H9 (cell line): ENCODE results near the gene PCCA. TPM values are rescaled to one million over a fixed set of nuclear protein-coding genes. Genes with fewer than 3 reads are reported as not detected.

Experiments used
- DNase-seq: peaks from one replicate; pipeline ENCODE4 v3.0.0-alpha.2; 2017
- H2AFZ ChIP-seq: one replicate; pipeline ENCODE4 v1.6.1; 2013; ENCODE audit warnings: mild to moderate bottlenecking, low read length, control low read depth, moderate library complexity
- H2AK5ac ChIP-seq: 2 replicates; pipeline ENCODE4 v1.6.1; 2013; ENCODE audit warnings: low read length, control low read depth, mixed read lengths; ENCODE audit not compliant: insufficient read length
- H2BK120ac ChIP-seq: one replicate; pipeline ENCODE4 v1.6.1; 2013; ENCODE audit warnings: low read depth, mild to moderate bottlenecking, low read length, control low read depth, inconsistent platforms; ENCODE audit not compliant: poor library complexity, severe bottlenecking
- H2BK12ac ChIP-seq: 2 replicates; pipeline ENCODE4 v1.6.1; 2013; ENCODE audit warnings: low read length, control low read depth, mixed read lengths, low read depth; ENCODE audit not compliant: insufficient read length
- H2BK15ac ChIP-seq: 2 replicates; pipeline ENCODE4 v1.6.1; 2013; ENCODE audit warnings: low read depth, low read length, control low read depth
- H2BK20ac ChIP-seq: one replicate; pipeline ENCODE4 v1.6.1; 2013; ENCODE audit warnings: low read depth, mild to moderate bottlenecking, low read length, control low read depth, inconsistent platforms; ENCODE audit not compliant: poor library complexity, severe bottlenecking
- H2BK5ac ChIP-seq: 2 replicates; pipeline ENCODE4 v1.6.1; 2013; ENCODE audit warnings: low read length, control low read depth, mixed read lengths; ENCODE audit not compliant: insufficient read length
- H3K14ac ChIP-seq: 2 replicates; pipeline ENCODE4 v1.6.1; 2013; ENCODE audit warnings: low read length, control low read depth; ENCODE audit not compliant: insufficient read depth
- H3K18ac ChIP-seq: 2 replicates; pipeline ENCODE4 v1.6.1; 2013; ENCODE audit warnings: low read depth, mild to moderate bottlenecking, mixed read lengths, low read length, control low read depth; ENCODE audit not compliant: insufficient read length
- H3K23ac ChIP-seq: 2 replicates; pipeline ENCODE4 v1.6.1; 2013; ENCODE audit warnings: low read length, control low read depth, mixed read lengths, low read depth; ENCODE audit not compliant: insufficient read length
- H3K23me2 ChIP-seq: 2 replicates; pipeline ENCODE4 v1.6.1; 2013; ENCODE audit warnings: low read depth, mild to moderate bottlenecking, mixed read lengths, low read length, control low read depth; ENCODE audit not compliant: insufficient read length, poor library complexity, severe bottlenecking
- H3K27ac ChIP-seq: 2 replicates; pipeline ENCODE4 v1.5.1; 2013; ENCODE audit warnings: low read length, control low read depth, mixed read lengths, low read depth; ENCODE audit not compliant: insufficient read length
- H3K27me3 ChIP-seq: 2 replicates; pipeline ENCODE4 v1.6.1; 2013; ENCODE audit warnings: low read length, control low read depth, inconsistent platforms; ENCODE audit not compliant: insufficient read depth
- H3K4ac ChIP-seq: 2 replicates; pipeline ENCODE4 v1.6.1; 2013; ENCODE audit warnings: low read depth, mild to moderate bottlenecking, control low read depth, inconsistent platforms, low read length, moderate library complexity
- H3K4me1 ChIP-seq: 2 replicates; pipeline ENCODE4 v1.6.1; 2013; ENCODE audit warnings: low read length, control low read depth, inconsistent platforms; ENCODE audit not compliant: insufficient read depth
- H3K4me2 ChIP-seq: 2 replicates; pipeline ENCODE4 v1.6.1; 2013; ENCODE audit warnings: low read length, control low read depth, mixed read lengths; ENCODE audit not compliant: insufficient read length, insufficient read depth
- H3K56ac ChIP-seq: 2 replicates; pipeline ENCODE4 v1.6.1; 2013; ENCODE audit warnings: low read depth, mild to moderate bottlenecking, mixed read lengths, low read length, control low read depth; ENCODE audit not compliant: insufficient read length
- H3K79me1 ChIP-seq: 2 replicates; pipeline ENCODE4 v1.6.1; 2013; ENCODE audit warnings: low read depth, mild to moderate bottlenecking, moderate library complexity, low read length, control low read depth, inconsistent platforms; ENCODE audit not compliant: insufficient read depth, poor library complexity, severe bottlenecking
- H3K79me2 ChIP-seq: 2 replicates; pipeline ENCODE4 v1.6.1; 2013; ENCODE audit warnings: low read length, control low read depth, inconsistent platforms; ENCODE audit not compliant: insufficient read depth
- H3K9ac ChIP-seq: 2 replicates; pipeline ENCODE4 v1.6.1; 2013; ENCODE audit warnings: low read length, control low read depth, mixed read lengths; ENCODE audit not compliant: insufficient read length; ENCODE audit errors: extremely low read depth
- H3K9me3 ChIP-seq: one replicate; pipeline ENCODE4 v1.6.1; 2013; ENCODE audit warnings: low read depth, low read length, inconsistent platforms; ENCODE audit not compliant: control insufficient read depth
- H3T11ph ChIP-seq: one replicate; pipeline ENCODE4 v1.6.1; 2013; ENCODE audit warnings: mild to moderate bottlenecking, low read length, control low read depth, inconsistent platforms
- H4K20me1 ChIP-seq: one replicate; pipeline ENCODE4 v1.6.1; 2013; ENCODE audit not compliant: control insufficient read depth, insufficient read length, insufficient read depth
- H4K5ac ChIP-seq: 2 replicates; pipeline ENCODE4 v1.6.1; 2013; ENCODE audit warnings: low read depth, mild to moderate bottlenecking, mixed read lengths, low read length, control low read depth; ENCODE audit not compliant: insufficient read length
- H4K8ac ChIP-seq: replicated peaks from 2 replicates; pipeline ENCODE4 v1.6.1; 2013; ENCODE audit warnings: low read length, control low read depth, mixed read lengths, low read depth; ENCODE audit not compliant: insufficient read length
- H4K91ac ChIP-seq: 2 replicates; pipeline ENCODE4 v1.6.1; 2013; ENCODE audit warnings: low read depth, mild to moderate bottlenecking, moderate library complexity, mixed read lengths, low read length, control low read depth; ENCODE audit not compliant: insufficient read length
- H3K27ac Mint-ChIP-seq, 3 experiments: 2 replicates in 2 of 3; 3 replicates in 1 of 3; pipeline ENCODE4 v1.8.0; 2020 to 2021; ENCODE audit warnings: mixed read lengths in 3 of 3, mild to moderate bottlenecking in 1 of 3, moderate library complexity in 1 of 3
- H3K27me3 Mint-ChIP-seq: 2 replicates; pipeline ENCODE4 v1.8.0; 2021; ENCODE audit warnings: low read depth, mild to moderate bottlenecking, moderate library complexity, mixed read lengths
- H3K36me3 Mint-ChIP-seq, 3 experiments: 2 replicates in 2 of 3; 3 replicates in 1 of 3; pipeline ENCODE4 v1.8.0; 2020 to 2021; ENCODE audit warnings: low read depth in 3 of 3, mixed read lengths in 3 of 3; ENCODE audit not compliant: insufficient read depth in 1 of 3
- H3K4me1 Mint-ChIP-seq, 2 experiments: 2 replicates each; pipeline ENCODE4 v1.8.0; 2020; ENCODE audit warnings: mixed read lengths in 2 of 2
- H3K4me3 Mint-ChIP-seq, 2 experiments: 2 replicates in 1 of 2; 3 replicates in 1 of 2; pipeline ENCODE4 v1.8.0; 2020 to 2021; ENCODE audit warnings: mild to moderate bottlenecking in 2 of 2, mixed read lengths in 2 of 2, moderate library complexity in 1 of 2
- H3K9me3 Mint-ChIP-seq, 2 experiments: 2 replicates in 1 of 2; 3 replicates in 1 of 2; pipeline ENCODE4 v1.8.0; 2020; ENCODE audit warnings: mild to moderate bottlenecking in 2 of 2, mixed read lengths in 2 of 2, moderate library complexity in 1 of 2
- WGBS: extraction: QIAGEN DNeasy Blood & Tissue Kit; methylation state at CpG from one replicate; pipeline ENCODE4 v1.1.7; 2013; ENCODE audit warnings: missing lambda C conversion rate, low lambda C conversion rate, mixed read lengths; ENCODE audit not compliant: insufficient read length; ENCODE audit errors: extremely low coverage; 5-methylcytosine and 5-hydroxymethylcytosine counted together
- total RNA-seq: library from RNA; stranded (reverse); gene quantifications from 2 replicates; pipeline ENCODE4 v1.2.1, GENCODE V29; 2021
- TF ChIP-seq, protein P1 (sequence below): fragments of 200-600 bp; sonication (generic); conservative IDR thresholded peaks from 3 replicates; pipeline ENCODE4 v1.8.0; 2021; ENCODE audit warnings: antibody characterized with exemption, mild to moderate bottlenecking

Gene PCCA
- total RNA-seq, 1 experiment from 2014 or later = 56.5 TPM

DNA sequence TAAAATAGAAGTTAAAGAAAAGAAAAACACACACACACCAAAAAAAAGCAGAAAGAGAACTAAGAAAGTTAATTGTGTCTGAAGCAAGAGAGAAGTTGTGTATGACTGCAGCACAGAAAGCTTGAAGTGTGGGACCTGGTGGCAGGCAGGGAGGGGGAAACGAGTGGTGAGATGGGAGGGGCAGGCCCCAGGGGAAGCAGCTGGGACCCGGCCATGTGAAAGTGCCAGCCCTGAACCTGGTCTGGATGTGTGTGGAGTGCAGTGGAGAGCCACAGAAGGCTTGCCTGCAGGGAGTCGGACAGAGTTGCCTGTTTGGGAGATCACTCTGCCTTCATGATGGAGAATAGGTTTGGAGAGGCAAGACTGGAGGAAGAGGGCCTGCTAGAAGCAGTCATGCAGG, 300.7 kb downstream of the PCCA start:
- Mint-ChIP-seq H3K36me3 (peaks cover 0 to 15% (median 10%) of the 10 kb centered on the region in 3 experiments; a peak in 4 of 7 replicates), H3K27ac (no peak overlapping the region), H3K9me3 (no peaks in the 10 kb centered on the region), H3K4me3 (no peak overlapping the region), H3K27me3 (no peaks in the 10 kb centered on the region), H3K4me1 (peaks cover 3 to 13% of the 10 kb centered on the region in 2 experiments)
- no peak overlapping the region for H3K14ac ChIP-seq
- no peak overlapping the region for H4K5ac ChIP-seq
- H3K56ac ChIP-seq = no peak overlapping the region
- no peak overlapping the region for H3K4ac ChIP-seq
- no peak overlapping the region for H3K9ac ChIP-seq
- no peak overlapping the region for H2BK12ac ChIP-seq
- no peak overlapping the region for H2AFZ ChIP-seq
- no peak overlapping the region for H2AK5ac ChIP-seq
- no peaks in the 10 kb centered on the region for H3K79me1 ChIP-seq
- H4K20me1 ChIP-seq = no peaks in the 10 kb centered on the region
- TF ChIP-seq, protein P1, sequence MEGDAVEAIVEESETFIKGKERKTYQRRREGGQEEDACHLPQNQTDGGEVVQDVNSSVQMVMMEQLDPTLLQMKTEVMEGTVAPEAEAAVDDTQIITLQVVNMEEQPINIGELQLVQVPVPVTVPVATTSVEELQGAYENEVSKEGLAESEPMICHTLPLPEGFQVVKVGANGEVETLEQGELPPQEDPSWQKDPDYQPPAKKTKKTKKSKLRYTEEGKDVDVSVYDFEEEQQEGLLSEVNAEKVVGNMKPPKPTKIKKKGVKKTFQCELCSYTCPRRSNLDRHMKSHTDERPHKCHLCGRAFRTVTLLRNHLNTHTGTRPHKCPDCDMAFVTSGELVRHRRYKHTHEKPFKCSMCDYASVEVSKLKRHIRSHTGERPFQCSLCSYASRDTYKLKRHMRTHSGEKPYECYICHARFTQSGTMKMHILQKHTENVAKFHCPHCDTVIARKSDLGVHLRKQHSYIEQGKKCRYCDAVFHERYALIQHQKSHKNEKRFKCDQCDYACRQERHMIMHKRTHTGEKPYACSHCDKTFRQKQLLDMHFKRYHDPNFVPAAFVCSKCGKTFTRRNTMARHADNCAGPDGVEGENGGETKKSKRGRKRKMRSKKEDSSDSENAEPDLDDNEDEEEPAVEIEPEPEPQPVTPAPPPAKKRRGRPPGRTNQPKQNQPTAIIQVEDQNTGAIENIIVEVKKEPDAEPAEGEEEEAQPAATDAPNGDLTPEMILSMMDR = no peak
- H2BK15ac ChIP-seq = no peak overlapping the region
- H4K8ac ChIP-seq = no peak overlapping the region
- no peaks in the 10 kb centered on the region for H3K23me2 ChIP-seq
- no peaks in the 10 kb centered on the region for H3K9me3 ChIP-seq
- H3K18ac ChIP-seq = no peak overlapping the region
- DNase-seq = no peak
- H3K27ac ChIP-seq = no peak overlapping the region
- no peak overlapping the region for H3K4me2 ChIP-seq
- no peaks in the 10 kb centered on the region for H3K27me3 ChIP-seq
- no peak overlapping the region for H2BK120ac ChIP-seq
- no peak overlapping the region for H2BK20ac ChIP-seq
- no peaks in the 10 kb centered on the region for H3K4me1 ChIP-seq
- no CpG with 5 or more reads among the region's 3 CpGs for WGBS
- no peaks in the 10 kb centered on the region for H3K79me2 ChIP-seq
- no peak overlapping the region for H2BK5ac ChIP-seq
- H3T11ph ChIP-seq = no peak overlapping the region
- no peak overlapping the region for H4K91ac ChIP-seq
- no peak overlapping the region for H3K23ac ChIP-seq
